Neutrophil (primary cell): ENCODE results near the gene HEY2.

ENCODE experiments used
- H3K27ac ChIP-seq: fragments of 200-600 bp; sonication (generic); 2 replicates; pipeline ENCODE4 v1.5.1; 2016; ENCODE audit warnings: mild to moderate bottlenecking, moderate library complexity
- H3K27me3 ChIP-seq: fragments of 200-600 bp; sonication (generic); 2 replicates; pipeline ENCODE4 v1.6.0; 2016; ENCODE audit warnings: mild to moderate bottlenecking
- H3K36me3 ChIP-seq: fragments of 200-600 bp; sonication (generic); 2 replicates; pipeline ENCODE4 v1.5.1; 2017
- H3K4me1 ChIP-seq, 2 experiments: fragments of 200-600 bp in 1 of 2; sonication (generic) in 1 of 2; 1 replicate in 1 of 2; 2 replicates in 1 of 2; pipeline versions ENCODE4 v1.5.1 to v1.6.1; 2013 to 2016; ENCODE audit warnings: low read depth in 1 of 2, low read length in 1 of 2, mild to moderate bottlenecking in 1 of 2, moderate library complexity in 1 of 2; ENCODE audit not compliant: control insufficient read depth in 1 of 2, insufficient read depth in 1 of 2
- H3K4me3 ChIP-seq, 2 experiments: fragments of 200-600 bp in 1 of 2; sonication (generic) in 1 of 2; 1 replicate in 1 of 2; 2 replicates in 1 of 2; pipeline ENCODE4 v1.5.1; 2013 to 2016; ENCODE audit warnings: low read depth in 1 of 2, low read length in 1 of 2, mild to moderate bottlenecking in 1 of 2, moderate library complexity in 1 of 2
- H3K9me3 ChIP-seq: fragments of 200-600 bp; sonication (generic); 2 replicates; pipeline ENCODE4 v1.5.1; 2016
- CTCF ChIP-seq: fragments of 200-600 bp; sonication (generic); IDR thresholded peaks from 2 replicates; pipeline ENCODE4 v1.5.1; 2016; ENCODE audit warnings: antibody characterized with exemption

The HEY2 gene

GRCh38 chr6:125711013-125711675, 38.3 kb upstream of the HEY2 start:
- H3K4me1 ChIP-seq = no peaks in the 10 kb centered on the region
- H3K27ac ChIP-seq = no peak overlapping the region
- H3K27me3 ChIP-seq = no peaks in the 10 kb centered on the region
- H3K36me3 ChIP-seq = no peaks in the 10 kb centered on the region
- TF ChIP-seq CTCF = no peak
- H3K9me3 ChIP-seq = no peaks in the 10 kb centered on the region
- H3K4me3 ChIP-seq = no peak overlapping the region

- Histone ChIP-seq H3K27ac (no peak overlapping the region), H3K27me3 (peaks cover 8% of the 10 kb centered on the region), H3K36me3 (no peaks in the 10 kb centered on the region), H3K4me1 (no peaks in the 10 kb centered on the region), H3K9me3 (no peaks in the 10 kb centered on the region), H3K4me3 (no peak overlapping the region)
- TF ChIP-seq CTCF = no peak
Measured at GRCh38 chr6:125714441-125715090, 34.9 kb upstream of the HEY2 start.

GRCh38 chr6:125717120-125717731, 32.2 kb upstream of the HEY2 start:
- H3K4me3 ChIP-seq = no peak overlapping the region
- TF ChIP-seq CTCF = no peak
- H3K36me3 ChIP-seq = no peaks in the 10 kb centered on the region

GRCh38 chr6:125718109-125718508, 31.3 kb upstream of the HEY2 start:
- Histone ChIP-seq H3K27me3 (peaks cover 19% of the 10 kb centered on the region), H3K4me1 (no peaks in the 10 kb centered on the region)
- TF ChIP-seq CTCF = no peak

More at GRCh38 chr6:125717120-125717731, 32.2 kb upstream of the HEY2 start:
- Histone ChIP-seq H3K27ac (no peak overlapping the region), H3K4me1 (no peaks in the 10 kb centered on the region), H3K27me3 (peaks cover 10% of the 10 kb centered on the region), H3K9me3 (no peaks in the 10 kb centered on the region)

GRCh38 chr6:125722886-125723285, 26.5 kb upstream of the HEY2 start:
- Histone ChIP-seq H3K4me3 (no peak overlapping the region), H3K9me3 (no peaks in the 10 kb centered on the region), H3K4me1 (no peaks in the 10 kb centered on the region), H3K27me3 (peaks cover 39% of the 10 kb centered on the region), H3K36me3 (no peaks in the 10 kb centered on the region), H3K27ac (no peak overlapping the region)
- no peak for TF ChIP-seq CTCF

More at GRCh38 chr6:125718109-125718508, 31.3 kb upstream of the HEY2 start:
- Histone ChIP-seq H3K9me3 (no peaks in the 10 kb centered on the region), H3K27ac (no peak overlapping the region), H3K4me3 (no peak overlapping the region), H3K36me3 (no peaks in the 10 kb centered on the region)
